Astrocyte of the hippocampus (primary cell): Measurements from ENCODE around the gene KRT83.
"Not testable (repeated sequence)": the region's sequence is repeated elsewhere in the genome, so short reads cannot be mapped to it uniquely, and the experiment has no call there.

ENCODE experiments used
- DNase-seq: peaks from one replicate; pipeline ENCODE4 v3.0.0; 2011; ENCODE audit warnings: low read depth, low spot score

Gene KRT83

GRCh38 chr12:52310622-52311284, 10.4 kb downstream of the KRT83 start:
- peak; percentile 23 for DNase-seq

- DNase-seq, result no peak
These were observed 12.3 kb downstream of the KRT83 start for GRCh38 chr12:52308806-52309425.

GRCh38 chr12:52307836-52308805, 13.1 kb downstream of the KRT83 start:
- DNase-seq, result peak; percentile 81

GRCh38 chr12:52306731-52307130, 14.5 kb downstream of the KRT83 start:
- no peak for DNase-seq

- no peak for DNase-seq
These were observed 15.1 kb downstream of the KRT83 start for GRCh38 chr12:52305921-52306705.

- not testable (repeated sequence) for DNase-seq
These were observed 16.2 kb downstream of the KRT83 start for GRCh38 chr12:52304941-52305411.

GRCh38 chr12:52302242-52302914, 18.8 kb downstream of the KRT83 start:
- not testable (repeated sequence) for DNase-seq

- DNase-seq, result not testable (repeated sequence)
These were observed 19.5 kb downstream of the KRT83 start for GRCh38 chr12:52301721-52302120.

GRCh38 chr12:52300796-52301691, 20.2 kb downstream of the KRT83 start:
- peak; percentile 50 for DNase-seq

GRCh38 chr12:52298677-52299190, 22.5 kb downstream of the KRT83 start:
- no peak for DNase-seq

GRCh38 chr12:52296572-52297215, 24.5 kb downstream of the KRT83 start:
- no peak for DNase-seq

- DNase-seq, result no peak
These were observed 25.5 kb downstream of the KRT83 start for GRCh38 chr12:52295663-52296062.

- DNase-seq, result no peak
These were observed 26.4 kb downstream of the KRT83 start for GRCh38 chr12:52294803-52295202.

- no peak for DNase-seq
These were observed 27.3 kb downstream of the KRT83 start for GRCh38 chr12:52293926-52294325.

GRCh38 chr12:52291267-52291935, 29.8 kb downstream of the KRT83 start, which contains the start of gene KRT81:
KRT81 (minus strand) TSS chr12:52291534; CDS start chr12:52291465, 69 bp downstream.
- DNase-seq, result no peak

- DNase-seq, result not testable (repeated sequence)
These were observed 30.6 kb downstream of the KRT83 start for GRCh38 chr12:52290483-52291134.
